IMR-90 (cell line): ENCODE measurements around the gene PLVAP. TPM values are rescaled to one million over a fixed set of nuclear protein-coding genes. Genes with fewer than 3 reads are reported as not detected.

Experiments
- ATAC-seq: fragments of 200-7000 bp; cut with Tn5 transposase; 2 replicates; pipeline ENCODE4 v1.9.1; 2020; ENCODE audit warnings: low read depth, mild to moderate bottlenecking, moderate library complexity
- BruUV-seq: library from RNA; stranded (reverse); fragments of 400-500 nt; replicated peaks from 2 replicates; lab custom pipeline; 2021; lab: Mats Ljungman, UMichigan
- CTCF ChIA-PET: fragments of 300-600 bp; formaldehyde crosslinking; extraction: SDS; loops from one replicate; lab custom pipeline; 2021; ENCODE audit warnings: antibody characterized with exemption; lab: Yijun Ruan, JAX
- POLR2A ChIA-PET: fragments of 300-600 bp; sonication (Branson Sonifier 250); formaldehyde crosslinking; loops from one replicate; lab custom pipeline; 2022; ENCODE audit warnings: antibody characterized with exemption; ENCODE audit not compliant: unreplicated experiment; lab: Charles Lee
- DNase-seq: peaks from one replicate; pipeline ENCODE4 v3.0.0; 2013
- H2AFZ ChIP-seq: replicated peaks from 2 replicates; pipeline ENCODE3; 2013; ENCODE audit warnings: low read length, mild to moderate bottlenecking; ENCODE audit not compliant: poor library complexity
- H2AK5ac ChIP-seq: 2 replicates; pipeline ENCODE4 v1.6.1; 2013; ENCODE audit warnings: low read depth, low read length, inconsistent platforms
- H2AK9ac ChIP-seq: replicated peaks from 2 replicates; pipeline ENCODE3; 2013; ENCODE audit warnings: mild to moderate bottlenecking, low read depth, low read length, moderate library complexity; ENCODE audit not compliant: poor library complexity
- H2BK120ac ChIP-seq: 2 replicates; pipeline ENCODE4 v1.6.1; 2013; ENCODE audit warnings: low read depth, low read length, inconsistent platforms
- H2BK15ac ChIP-seq: 3 replicates; pipeline ENCODE4 v1.6.1; 2013; ENCODE audit warnings: low read depth, low read length, inconsistent platforms
- H2BK20ac ChIP-seq: 2 replicates; pipeline ENCODE4 v1.6.1; 2013; ENCODE audit warnings: low read depth, mild to moderate bottlenecking, inconsistent platforms, low read length, moderate library complexity
- H2BK5ac ChIP-seq: 2 replicates; pipeline ENCODE4 v1.6.1; 2013; ENCODE audit warnings: mild to moderate bottlenecking, low read depth, low read length, inconsistent platforms; ENCODE audit not compliant: poor library complexity, severe bottlenecking
- H3K14ac ChIP-seq: replicated peaks from 2 replicates; pipeline ENCODE4 v1.6.1; 2013; ENCODE audit warnings: low read depth, low read length, inconsistent platforms
- H3K18ac ChIP-seq: 2 replicates; pipeline ENCODE4 v1.6.1; 2013; ENCODE audit warnings: low read depth, low read length, control low read depth
- H3K23ac ChIP-seq: 2 replicates; pipeline ENCODE4 v1.6.1; 2013; ENCODE audit warnings: low read depth, low read length, inconsistent platforms
- H3K27ac ChIP-seq: 2 replicates; pipeline ENCODE4 v1.5.1; 2013; ENCODE audit warnings: mild to moderate bottlenecking, control low read depth, low read length; ENCODE audit not compliant: insufficient read depth
- H3K27me3 ChIP-seq: 2 replicates; pipeline ENCODE4 v1.6.1; 2013; ENCODE audit warnings: low read length; ENCODE audit not compliant: control insufficient read depth, insufficient read depth
- H3K36me3 ChIP-seq: 2 replicates; pipeline ENCODE4 v1.6.1; 2013; ENCODE audit warnings: low read length, mixed read lengths; ENCODE audit not compliant: control insufficient read depth, insufficient read depth
- H3K4ac ChIP-seq: 2 replicates; pipeline ENCODE4 v1.6.1; 2013; ENCODE audit warnings: low read depth, low read length, inconsistent platforms
- H3K4me1 ChIP-seq: 2 replicates; pipeline ENCODE4 v1.6.1; 2013; ENCODE audit warnings: low read length, mixed read lengths; ENCODE audit not compliant: control insufficient read depth, insufficient read depth
- H3K4me2 ChIP-seq: 2 replicates; pipeline ENCODE4 v1.6.1; 2013; ENCODE audit warnings: low read depth, mild to moderate bottlenecking, control low read depth, low read length, moderate library complexity
- H3K4me3 ChIP-seq: 2 replicates; pipeline ENCODE4 v1.5.1; 2013; ENCODE audit warnings: low read depth, mild to moderate bottlenecking, control low read depth, low read length, moderate library complexity; ENCODE audit not compliant: insufficient read depth
- H3K56ac ChIP-seq: 2 replicates; pipeline ENCODE4 v1.6.1; 2013; ENCODE audit warnings: low read length, inconsistent platforms; ENCODE audit not compliant: insufficient read depth; ENCODE audit errors: extremely low read depth
- H3K79me1 ChIP-seq, 2 experiments: 2 replicates each; pipeline ENCODE4 v1.6.1; 2013; ENCODE audit warnings: low read length in 2 of 2, inconsistent platforms in 1 of 2, low read depth in 1 of 2
- H3K9ac ChIP-seq: 2 replicates; pipeline ENCODE4 v1.6.1; 2013; ENCODE audit warnings: low read depth, low read length, control low read depth
- H3K9me1 ChIP-seq: 2 replicates; pipeline ENCODE4 v1.6.1; 2013; ENCODE audit warnings: low read length, inconsistent platforms; ENCODE audit not compliant: insufficient read depth
- H3K9me3 ChIP-seq: 2 replicates; pipeline ENCODE4 v1.6.1; 2013; ENCODE audit warnings: low read length; ENCODE audit not compliant: control insufficient read depth, insufficient read depth
- H4K20me1 ChIP-seq: 2 replicates; pipeline ENCODE4 v1.6.1; 2013; ENCODE audit warnings: low read length, inconsistent platforms; ENCODE audit not compliant: insufficient read depth
- H4K5ac ChIP-seq: 2 replicates; pipeline ENCODE4 v1.6.1; 2013; ENCODE audit warnings: mild to moderate bottlenecking, low read depth, low read length, control low read depth
- H4K8ac ChIP-seq, 2 experiments: 2 replicates each; pipeline ENCODE4 v1.6.1; 2013; ENCODE audit warnings: low read depth in 2 of 2, low read length in 2 of 2, control low read depth in 1 of 2, inconsistent platforms in 1 of 2
- H4K91ac ChIP-seq: 2 replicates; pipeline ENCODE4 v1.6.1; 2013; ENCODE audit warnings: low read depth, low read length, inconsistent platforms; ENCODE audit not compliant: insufficient read depth
- MAZ ChIP-seq: IDR thresholded peaks from 2 replicates; pipeline ENCODE4 v1.6.1; 2012; ENCODE audit warnings: low read depth, mild to moderate bottlenecking, low read length, improper control_type of control experiment, moderate library complexity, borderline replicate concordance
- whole genome bisulfite sequencing, 2 experiments: methylation state at CpG; one replicate each; pipeline versions ENCODE4 v1.1.5 to v1.1.7; 2013; ENCODE audit warnings: missing lambda C conversion rate in 2 of 2; ENCODE audit not compliant: insufficient read length in 1 of 2; ENCODE audit errors: extremely low coverage in 2 of 2; 5-methylcytosine and 5-hydroxymethylcytosine counted together
- dilution Hi-C: fragments of 300-500 bp; cut with HindIII; formaldehyde crosslinking; loops from one replicate; pipeline ENCODE4 v1.14.3; 2018; ENCODE audit warnings: low sequenced_read_pairs; ENCODE audit not compliant: unreplicated experiment
- in situ Hi-C: fragments of 300-500 bp; cut with MboI; formaldehyde crosslinking; loops from 3 replicates; pipeline ENCODE4 v1.14.3; 2019; ENCODE audit warnings: low sequenced_read_pairs, inconsistent platforms, mixed read lengths
- intact Hi-C: fragments of 100-400 bp; cut with micrococcal nuclease; formaldehyde crosslinking; loops from 2 replicates; pipeline ENCODE4 v1.10.0; 2022
- polyA plus RNA-seq, 3 experiments: library from polyadenylated mRNA; depleted of rRNA; stranded (reverse); fragments of >200 nt; gene quantifications; 2 replicates each; pipeline ENCODE4 v1.2.3, GENCODE V29; 2012; ENCODE audit warnings: low replicate concordance in 1 of 3
- total RNA-seq: library from RNA; depleted of rRNA; stranded (reverse); fragments of >200 nt; gene quantifications from 2 replicates; pipeline ENCODE4 v1.2.3, GENCODE V29; 2012

The PLVAP gene
- total and polyA plus RNA-seq, 2 of the 4 experiments (the other 2 are of a cell fraction) = not detected

GRCh38 chr19:17406887-17407196 lies 29.7 kb upstream of the PLVAP start:
- Histone ChIP-seq H3K4me3 (no peak overlapping the region), H3K4ac (no peak overlapping the region), H3K36me3 (no peaks in the 10 kb centered on the region), H4K5ac (no peak overlapping the region), H4K91ac (no peak overlapping the region), H3K9ac (no peak overlapping the region), H2BK20ac (no peak overlapping the region), H4K20me1 (no peaks in the 10 kb centered on the region), H2AFZ (no peak overlapping the region), H3K9me1 (peaks cover 2% of the 10 kb centered on the region; the same call in 1 of the 2 replicates), H2BK5ac (no peak overlapping the region), H3K56ac (no peak overlapping the region), H3K4me1 (peaks cover under 1% of the 10 kb centered on the region; the same call in 1 of the 2 replicates), H2BK120ac (no peak overlapping the region), H3K9me3 (no peaks in the 10 kb centered on the region), H3K79me1 (no peaks in the 10 kb centered on the region), H3K27me3 (no peaks in the 10 kb centered on the region), H3K23ac (no peak overlapping the region), H3K4me2 (no peak overlapping the region), H3K27ac (no peak overlapping the region), H4K8ac (no peak overlapping the region), H2AK9ac (no peak overlapping the region), H3K18ac (no peak overlapping the region), H3K14ac (no peak overlapping the region), H2AK5ac (no peak overlapping the region), H2BK15ac (no peak overlapping the region)
- POLR2A ChIA-PET = no interaction called here
- CTCF ChIA-PET = no interaction called here
- no peak for DNase-seq
- intact Hi-C loops = no loop called here
- WGBS, 2 experiments = no CpG with 5 or more reads among the region's 2 CpGs
- no TSS peak for BruUV-seq
- in situ Hi-C loops = no loop called here
- ATAC-seq = no peak
- dilution Hi-C loops = no loop called here
- TF ChIP-seq MAZ = no peak
